ENCODE data around the gene DMRTA2. TPM values are rescaled to one million over a fixed set of nuclear protein-coding genes. Genes with fewer than 3 reads are reported as not detected.

Gene DMRTA2
- total and polyA plus RNA-seq, 2 donors (not counting 3 experiments of a cell fraction or from before 2014, with no cell fraction given) = not detected

- Histone ChIP-seq H3K36me3 (ENCODE audit: control insufficient read depth in 2 of 2, extremely low read depth in 1 of 2, insufficient read depth in 2 of 2, low read length in 2 of 2) (no peaks in the 10 kb centered on the region), H3K27ac (ENCODE audit: insufficient read depth, low read depth, low read length) (no peak overlapping the region), H3K79me2 (ENCODE audit: control insufficient read depth, insufficient read depth, low read length) (no peaks in the 10 kb centered on the region), H3K9ac (replicated peaks; ENCODE audit: extremely low read depth, insufficient read depth, low read length) (no peak overlapping the region), H3K4me3 (replicated peaks in 1 of 3; ENCODE audit: insufficient read depth in 1 of 3, low read depth in 1 of 3, low read length in 3 of 3) (no peak overlapping the region), H3K9me3 (replicated peaks; ENCODE audit: control insufficient read depth, insufficient read depth, low read length) (no peaks in the 10 kb centered on the region), H2AFZ (ENCODE audit: low read depth, low read length) (peak overlapping the region; percentile 16), H3K4me1 (ENCODE audit: control insufficient read depth, extremely low read depth, insufficient read depth, low read length) (peaks cover 3% of the 10 kb centered on the region), H3K27me3 (ENCODE audit: control insufficient read depth in 2 of 2, insufficient read depth in 2 of 2, low read length in 2 of 2) (peaks cover 84 to 100% of the 10 kb centered on the region in 2 experiments), H3K9me1 (replicated peaks; ENCODE audit: control insufficient read depth, extremely low read depth, insufficient read depth, low read length) (no peaks in the 10 kb centered on the region), H3K4me2 (ENCODE audit: insufficient read depth, low read length) (no peak overlapping the region), H4K20me1 (replicated peaks; ENCODE audit: control insufficient read depth, extremely low read depth, insufficient read depth, low read length) (no peaks in the 10 kb centered on the region)
- BruUV-seq (replicated peaks) = no TSS peak
- TF ChIP-seq EZH2 (IDR thresholded peaks at IDR 0.05; ENCODE audit: borderline replicate concordance, low read depth, low read length, severe bottlenecking) (peak; percentile 91), FOS (IDR thresholded peaks at IDR 0.05; ENCODE audit: borderline replicate concordance, insufficient read depth, low read length) (no peak)
- ChIA-PET POLR2A (no interaction called here), CTCF (interaction anchor here (1.3 kb wide), 1 partner anchor 8 kb away, joined by 4 read pairs; no protein-coding TSS in a partner anchor)
- dilution Hi-C loops (cut with MboI; ENCODE audit: extremely low pct_ligation_motif_present, low sequenced_read_pairs) (no loop called here), intact Hi-C loops (cut with micrococcal nuclease) (no loop called here)
- FAIRE-seq (no peak), DNase-seq (ENCODE audit: low read depth, low spot score) (no peak)
Observed at GRCh38 chr1:50421366-50421748, 1.9 kb downstream of the DMRTA2 start.

DNA sequence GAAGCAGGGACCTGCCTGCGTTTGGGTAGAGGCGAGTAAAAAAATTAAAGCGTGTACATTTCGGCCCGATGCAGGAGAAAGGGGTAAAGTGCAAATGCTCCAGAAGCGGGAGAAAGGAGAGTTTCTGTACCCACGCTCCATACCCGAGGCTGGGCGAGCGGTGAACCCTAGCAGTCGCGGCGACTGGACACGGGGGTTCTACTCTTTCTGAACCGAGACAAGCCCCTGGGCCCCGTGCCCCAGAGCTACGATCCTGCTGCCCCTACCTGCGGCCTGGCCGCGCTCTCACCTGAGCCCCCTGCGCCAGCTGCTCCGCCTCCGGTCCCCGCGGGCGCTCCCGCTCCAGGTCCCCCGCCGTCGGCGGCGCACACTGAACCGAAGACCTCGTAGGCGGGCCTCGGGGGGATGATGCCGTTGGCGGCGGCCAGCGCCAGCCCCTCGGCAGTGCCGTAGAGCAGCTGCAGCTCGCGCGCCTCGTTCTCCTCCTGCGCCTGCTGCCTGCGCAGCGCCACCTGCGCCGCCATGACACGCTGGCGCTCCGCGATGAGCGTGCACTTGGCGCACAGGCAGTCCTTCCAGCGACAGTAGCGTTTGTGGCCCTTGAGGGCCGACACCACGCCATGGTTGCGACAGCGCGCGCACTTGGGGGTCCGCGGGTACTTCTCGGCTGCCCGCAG lies 2.4 kb downstream of the DMRTA2 start:
- Histone ChIP-seq H3K4me2 (ENCODE audit: insufficient read depth, low read length) (no peak overlapping the region), H3K79me2 (ENCODE audit: control insufficient read depth, insufficient read depth, low read length) (no peaks in the 10 kb centered on the region), H3K4me1 (ENCODE audit: control insufficient read depth, extremely low read depth, insufficient read depth, low read length) (peaks cover 3% of the 10 kb centered on the region), H4K20me1 (replicated peaks; ENCODE audit: control insufficient read depth, extremely low read depth, insufficient read depth, low read length) (no peaks in the 10 kb centered on the region), H3K36me3 (ENCODE audit: control insufficient read depth in 2 of 2, extremely low read depth in 1 of 2, insufficient read depth in 2 of 2, low read length in 2 of 2) (no peaks in the 10 kb centered on the region), H3K9me3 (replicated peaks; ENCODE audit: control insufficient read depth, insufficient read depth, low read length) (no peaks in the 10 kb centered on the region), H3K4me3 (replicated peaks in 1 of 3; ENCODE audit: insufficient read depth in 1 of 3, low read depth in 1 of 3, low read length in 3 of 3) (no peak overlapping the region), H3K9me1 (replicated peaks; ENCODE audit: control insufficient read depth, extremely low read depth, insufficient read depth, low read length) (no peaks in the 10 kb centered on the region), H3K27me3 (ENCODE audit: control insufficient read depth in 2 of 2, insufficient read depth in 2 of 2, low read length in 2 of 2) (peaks cover 84 to 100% of the 10 kb centered on the region in 2 experiments), H3K27ac (ENCODE audit: insufficient read depth, low read depth, low read length) (no peak overlapping the region), H3K9ac (replicated peaks; ENCODE audit: extremely low read depth, insufficient read depth, low read length) (no peak overlapping the region), H2AFZ (ENCODE audit: low read depth, low read length) (peak overlapping the region; percentile 16)
- ChIA-PET POLR2A (no interaction called here), CTCF (no interaction called here)
- dilution Hi-C loops (cut with MboI; ENCODE audit: extremely low pct_ligation_motif_present, low sequenced_read_pairs) (no loop called here), intact Hi-C loops (cut with micrococcal nuclease) (no loop called here)
- no TSS peak for BruUV-seq (replicated peaks)
- DNase-seq (ENCODE audit: low read depth, low spot score) (no peak), FAIRE-seq (no peak)
- peak; percentile 100 for TF ChIP-seq EZH2 (IDR thresholded peaks at IDR 0.05; ENCODE audit: borderline replicate concordance, low read depth, low read length, severe bottlenecking)
- TF ChIP-seq MYC (IDR thresholded peaks at IDR 0.05; ENCODE audit: low read depth, low read length) = no peak

Measured in endothelial cell of umbilical vein (primary cell).